ENCODE data around the gene RASSF5.

- no peak for TF ChIP-seq EZH2 (IDR thresholded peaks at IDR 0.05)
- no peak for TF ChIP-seq POLR2AphosphoS5 (IDR thresholded peaks at IDR 0.05; ENCODE audit: borderline replicate concordance, low read depth, low read length)
- TF ChIP-seq FOXP2 (optimal IDR thresholded peaks at IDR 0.05; ENCODE audit: control extremely low read depth, extremely low read length, insufficient read depth), result no peak
Observed at GRCh38 chr1:206586501-206587445, 79.4 kb downstream of the RASSF5 start.

Data from SK-N-MC (cell line).